Effector CD4-positive, alpha-beta T cell (primary cell): ENCODE data around the gene UGT2B11.
"Not testable (repeated sequence)": the region's sequence is repeated elsewhere in the genome, so short reads cannot be mapped to it uniquely, and the experiment has no call there.

ENCODE experiments used
- DNase-seq: peaks from one replicate; pipeline ENCODE4 v3.0.0-alpha.2; 2020

The UGT2B11 gene

GRCh38 chr4:69169171-69169570 lies 45.4 kb downstream of the UGT2B11 start:
- DNase-seq, result not testable (repeated sequence)

GRCh38 chr4:69167300-69167699 lies 47.2 kb downstream of the UGT2B11 start:
- no peak for DNase-seq

- DNase-seq, result not testable (repeated sequence)
Measured at GRCh38 chr4:69166376-69166775, 48.2 kb downstream of the UGT2B11 start.

GRCh38 chr4:69165707-69166106 lies 48.8 kb downstream of the UGT2B11 start:
- not testable (repeated sequence) for DNase-seq

- DNase-seq, result no peak
Measured at GRCh38 chr4:69156913-69157312, 57.6 kb downstream of the UGT2B11 start.

- DNase-seq, result no peak
Measured at GRCh38 chr4:69154021-69154420, 60.5 kb downstream of the UGT2B11 start.
